DND-41 (cell line): ENCODE measurements around the gene RYR3.

Source experiments
- ATAC-seq: fragments of 200-7000 bp; cut with Tn5 transposase; 3 replicates; pipeline ENCODE4 v1.9.1; 2021; ENCODE audit warnings: low read depth; ENCODE audit not compliant: insufficient read depth
- DNase-seq: peaks from one replicate; pipeline ENCODE4 v3.0.0-alpha.2; 2020
- H2AFZ ChIP-seq: 2 replicates; pipeline ENCODE4 v1.6.0; 2012; ENCODE audit warnings: low read depth, low read length
- H3K27ac ChIP-seq: 2 replicates; pipeline ENCODE4 v1.5.1; 2012; ENCODE audit warnings: low read length, inconsistent platforms
- H3K27me3 ChIP-seq: fragments of 200-600 bp; sonication (generic); 2 replicates; pipeline ENCODE4 v1.6.0; 2012; ENCODE audit warnings: low read length, mild to moderate bottlenecking, inconsistent platforms; ENCODE audit not compliant: insufficient read depth, poor library complexity
- H3K36me3 ChIP-seq: 2 replicates; pipeline ENCODE4 v1.5.1; 2012; ENCODE audit warnings: low read length, inconsistent platforms; ENCODE audit not compliant: insufficient read depth
- H3K4me1 ChIP-seq: 2 replicates; pipeline ENCODE4 v1.5.1; 2012; ENCODE audit warnings: mild to moderate bottlenecking, low read length; ENCODE audit not compliant: insufficient read depth
- H3K4me2 ChIP-seq: 2 replicates; pipeline ENCODE4 v1.6.0; 2012; ENCODE audit warnings: mild to moderate bottlenecking, moderate library complexity, low read length, inconsistent platforms; ENCODE audit not compliant: insufficient read depth
- H3K4me3 ChIP-seq, 2 experiments: fragments of 200-600 bp in 1 of 2; shearing (Covaris generic) in 1 of 2; 2 replicates each; pipeline ENCODE4 v1.5.1; 2012 to 2016; ENCODE audit warnings: inconsistent platforms in 2 of 2, low read length in 2 of 2, mild to moderate bottlenecking in 2 of 2, low read depth in 1 of 2, moderate library complexity in 1 of 2
- H3K79me2 ChIP-seq: 2 replicates; pipeline ENCODE4 v1.6.0; 2012; ENCODE audit warnings: low read length, inconsistent platforms; ENCODE audit not compliant: insufficient read depth
- H3K9ac ChIP-seq: 2 replicates; pipeline ENCODE4 v1.6.0; 2012; ENCODE audit warnings: low read depth, mild to moderate bottlenecking, inconsistent platforms, low read length, moderate library complexity
- H3K9me3 ChIP-seq: 2 replicates; pipeline ENCODE4 v1.5.1; 2012; ENCODE audit warnings: low read length, moderate library complexity, mild to moderate bottlenecking, inconsistent platforms; ENCODE audit not compliant: insufficient read depth, severe bottlenecking
- H4K20me1 ChIP-seq: 2 replicates; pipeline ENCODE4 v1.6.0; 2012; ENCODE audit warnings: low read length; ENCODE audit not compliant: insufficient read depth
- EZH2 ChIP-seq: IDR thresholded peaks from 3 replicates; pipeline ENCODE4 v1.6.1; 2012; ENCODE audit warnings: borderline replicate concordance, low read depth, mild to moderate bottlenecking, moderate library complexity, low read length, inconsistent platforms; ENCODE audit not compliant: severe bottlenecking
- TF ChIP-seq, protein P1 (sequence below): IDR thresholded peaks from 2 replicates; pipeline ENCODE4 v1.5.1; 2012; ENCODE audit warnings: borderline replicate concordance, low read length, moderate library complexity, mild to moderate bottlenecking; ENCODE audit not compliant: poor library complexity, severe bottlenecking; ENCODE audit errors: extremely low read depth

Gene RYR3

DNA sequence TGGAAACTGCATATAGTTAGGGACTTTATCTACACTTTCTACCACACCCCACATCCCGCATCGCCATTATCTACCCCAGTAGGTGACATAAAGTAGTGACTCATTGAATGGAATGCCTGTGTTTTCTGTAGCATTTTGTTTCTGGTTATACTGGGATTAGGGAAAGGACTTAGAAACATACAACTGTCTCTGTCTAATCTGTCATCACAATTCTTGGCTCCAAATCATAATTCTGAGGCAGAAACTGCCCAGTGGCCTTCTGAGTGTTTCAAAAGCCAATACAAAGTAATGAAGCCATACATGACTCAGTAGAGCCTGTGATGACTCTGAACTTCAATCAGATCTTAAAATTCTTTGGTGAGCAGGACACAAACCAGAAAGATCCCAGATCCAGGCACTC lies 541.8 kb downstream of the RYR3 start:
- Histone ChIP-seq H3K9ac (no peak overlapping the region), H3K9me3 (no peaks in the 10 kb centered on the region), H3K79me2 (no peaks in the 10 kb centered on the region), H2AFZ (no peak overlapping the region), H3K4me3 (no peak overlapping the region), H3K36me3 (no peaks in the 10 kb centered on the region), H3K27me3 (no peaks in the 10 kb centered on the region), H3K4me2 (no peak overlapping the region), H3K4me1 (no peaks in the 10 kb centered on the region), H4K20me1 (no peaks in the 10 kb centered on the region), H3K27ac (no peak overlapping the region)
- DNase-seq, result no peak
- TF ChIP-seq EZH2, result no peak
- TF ChIP-seq, protein P1, sequence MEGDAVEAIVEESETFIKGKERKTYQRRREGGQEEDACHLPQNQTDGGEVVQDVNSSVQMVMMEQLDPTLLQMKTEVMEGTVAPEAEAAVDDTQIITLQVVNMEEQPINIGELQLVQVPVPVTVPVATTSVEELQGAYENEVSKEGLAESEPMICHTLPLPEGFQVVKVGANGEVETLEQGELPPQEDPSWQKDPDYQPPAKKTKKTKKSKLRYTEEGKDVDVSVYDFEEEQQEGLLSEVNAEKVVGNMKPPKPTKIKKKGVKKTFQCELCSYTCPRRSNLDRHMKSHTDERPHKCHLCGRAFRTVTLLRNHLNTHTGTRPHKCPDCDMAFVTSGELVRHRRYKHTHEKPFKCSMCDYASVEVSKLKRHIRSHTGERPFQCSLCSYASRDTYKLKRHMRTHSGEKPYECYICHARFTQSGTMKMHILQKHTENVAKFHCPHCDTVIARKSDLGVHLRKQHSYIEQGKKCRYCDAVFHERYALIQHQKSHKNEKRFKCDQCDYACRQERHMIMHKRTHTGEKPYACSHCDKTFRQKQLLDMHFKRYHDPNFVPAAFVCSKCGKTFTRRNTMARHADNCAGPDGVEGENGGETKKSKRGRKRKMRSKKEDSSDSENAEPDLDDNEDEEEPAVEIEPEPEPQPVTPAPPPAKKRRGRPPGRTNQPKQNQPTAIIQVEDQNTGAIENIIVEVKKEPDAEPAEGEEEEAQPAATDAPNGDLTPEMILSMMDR, result no peak
- no peak for ATAC-seq

DNA sequence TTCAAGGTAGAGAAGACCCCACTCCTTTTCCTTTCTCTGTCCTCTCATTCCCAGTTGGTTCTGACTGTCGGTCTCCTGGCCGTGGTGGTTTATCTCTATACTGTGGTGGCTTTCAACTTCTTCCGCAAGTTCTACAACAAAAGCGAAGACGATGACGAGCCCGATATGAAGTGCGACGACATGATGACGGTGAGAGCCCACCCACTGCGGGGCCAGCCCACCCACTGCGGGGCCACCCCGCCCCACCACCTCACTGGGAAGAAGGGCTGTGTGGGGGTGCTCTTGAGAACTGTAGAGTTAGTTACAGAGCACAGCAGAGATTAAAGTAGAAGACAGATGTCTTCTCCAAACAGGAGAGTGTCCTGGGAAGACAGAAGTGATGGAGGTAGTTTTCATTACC lies 547.0 kb downstream of the RYR3 start:
- no peaks in the 10 kb centered on the region for H4K20me1 ChIP-seq
- H3K27me3 ChIP-seq, result no peaks in the 10 kb centered on the region
- DNase-seq, result no peak
- H3K9ac ChIP-seq, result no peak overlapping the region
- H3K9me3 ChIP-seq, result no peaks in the 10 kb centered on the region
- no peak overlapping the region for H3K4me3 ChIP-seq
- ATAC-seq, result no peak
- no peaks in the 10 kb centered on the region for H3K36me3 ChIP-seq
- H2AFZ ChIP-seq, result no peak overlapping the region
- no peaks in the 10 kb centered on the region for H3K4me1 ChIP-seq
- H3K79me2 ChIP-seq, result no peaks in the 10 kb centered on the region
- TF ChIP-seq EZH2, result no peak
- TF ChIP-seq, protein P1, result no peak
- H3K4me2 ChIP-seq, result no peak overlapping the region
- H3K27ac ChIP-seq, result no peak overlapping the region

DNA sequence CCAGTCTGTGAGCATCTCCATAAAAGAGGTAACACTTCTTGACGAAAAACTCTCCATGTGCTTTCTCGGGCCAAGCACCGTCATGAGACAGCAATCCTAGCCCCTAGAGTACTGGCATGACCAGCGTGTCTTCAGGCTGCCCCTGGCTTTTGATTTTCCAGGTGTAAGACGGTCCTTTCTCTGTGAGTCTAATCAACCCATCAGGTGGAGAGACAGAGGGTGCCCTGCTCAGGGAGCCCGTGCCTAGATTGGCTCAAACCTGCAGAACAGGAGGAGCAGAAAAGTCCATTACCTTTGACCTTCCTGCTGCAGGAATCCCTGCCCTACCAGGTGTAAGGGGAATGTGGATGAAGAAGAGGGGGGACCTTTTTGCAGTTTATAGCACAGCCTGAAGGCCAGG lies 548.1 kb downstream of the RYR3 start:
- H3K4me3 ChIP-seq, result no peak overlapping the region
- H3K27ac ChIP-seq, result no peak overlapping the region
- no peaks in the 10 kb centered on the region for H3K4me1 ChIP-seq
- H3K9me3 ChIP-seq, result no peaks in the 10 kb centered on the region
- no peak overlapping the region for H3K9ac ChIP-seq
- H4K20me1 ChIP-seq, result no peaks in the 10 kb centered on the region
- ATAC-seq, result no peak
- DNase-seq, result no peak
- H3K27me3 ChIP-seq, result no peaks in the 10 kb centered on the region
- H3K79me2 ChIP-seq, result no peaks in the 10 kb centered on the region
- TF ChIP-seq, protein P1, result no peak
- no peak for TF ChIP-seq EZH2
- no peak overlapping the region for H3K4me2 ChIP-seq
- H3K36me3 ChIP-seq, result no peaks in the 10 kb centered on the region
- H2AFZ ChIP-seq, result no peak overlapping the region

DNA sequence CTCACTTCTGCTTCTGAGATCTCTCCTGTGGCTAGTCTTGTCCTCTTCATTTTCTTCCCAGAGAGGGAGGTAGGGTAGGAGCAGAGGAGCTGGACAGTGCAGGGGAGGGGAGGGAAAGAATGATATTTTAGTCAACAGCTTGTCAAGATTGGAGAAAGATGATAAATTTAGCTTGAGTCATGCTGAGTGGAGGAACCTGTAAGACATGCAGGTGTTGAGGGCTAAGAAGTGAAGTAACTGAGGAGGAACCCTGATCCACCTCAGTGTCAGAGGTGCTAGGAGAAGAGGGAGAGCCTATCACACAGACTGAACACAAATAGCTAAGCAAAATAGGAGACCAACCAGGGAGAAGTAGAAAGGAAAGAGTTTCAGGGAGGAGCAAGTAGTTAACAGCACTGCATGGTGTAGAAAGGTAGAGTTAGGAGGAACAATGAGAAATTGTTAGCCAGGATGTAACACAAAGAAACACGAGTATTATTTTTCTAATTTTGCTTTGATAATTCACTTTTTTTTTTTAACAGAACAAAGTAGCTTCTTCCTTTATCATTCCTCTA lies 549.3 kb downstream of the RYR3 start:
- no peaks in the 10 kb centered on the region for H3K36me3 ChIP-seq
- ATAC-seq (no peak), DNase-seq (no peak)
- no peak overlapping the region for H3K4me3 ChIP-seq
- no peaks in the 10 kb centered on the region for H3K79me2 ChIP-seq
- no peak overlapping the region for H3K4me2 ChIP-seq
- H3K9ac ChIP-seq, result no peak overlapping the region
- H3K4me1 ChIP-seq, result no peaks in the 10 kb centered on the region
- H4K20me1 ChIP-seq, result no peaks in the 10 kb centered on the region
- H2AFZ ChIP-seq, result no peak overlapping the region
- no peaks in the 10 kb centered on the region for H3K27me3 ChIP-seq
- no peak overlapping the region for H3K27ac ChIP-seq
- no peaks in the 10 kb centered on the region for H3K9me3 ChIP-seq
- TF ChIP-seq, protein P1, result no peak
- TF ChIP-seq EZH2, result no peak
